Endothelial cell (in vitro differentiated cells): Measurements from ENCODE around the gene GAREM2. TPM values are rescaled to one million over a fixed set of nuclear protein-coding genes. Genes with fewer than 3 reads are reported as not detected.

Experiments
- DNase-seq: peaks from one replicate; pipeline ENCODE4 v3.0.0; 2021; ENCODE audit warnings: low spot score
- H3K27ac Mint-ChIP-seq: one replicate; pipeline ENCODE4 v1.8.0; 2021; ENCODE audit warnings: mixed read lengths, inconsistent platforms; ENCODE audit not compliant: unreplicated experiment
- H3K27me3 Mint-ChIP-seq: one replicate; pipeline ENCODE4 v1.8.0; 2021; ENCODE audit warnings: mild to moderate bottlenecking, moderate library complexity, mixed read lengths, inconsistent platforms; ENCODE audit not compliant: unreplicated experiment
- H3K36me3 Mint-ChIP-seq: one replicate; pipeline ENCODE4 v1.8.0; 2021; ENCODE audit warnings: mild to moderate bottlenecking, low read depth, mixed read lengths, inconsistent platforms; ENCODE audit not compliant: unreplicated experiment
- H3K4me1 Mint-ChIP-seq: one replicate; pipeline ENCODE4 v1.8.0; 2021; ENCODE audit warnings: mild to moderate bottlenecking, mixed read lengths, inconsistent platforms; ENCODE audit not compliant: unreplicated experiment
- H3K4me3 Mint-ChIP-seq: one replicate; pipeline ENCODE4 v1.8.0; 2021; ENCODE audit warnings: mild to moderate bottlenecking, mixed read lengths, inconsistent platforms; ENCODE audit not compliant: unreplicated experiment
- H3K9me3 Mint-ChIP-seq: one replicate; pipeline ENCODE4 v1.8.0; 2021; ENCODE audit warnings: mixed read lengths, inconsistent platforms; ENCODE audit not compliant: unreplicated experiment
- CTCF ChIP-seq: fragments of 200-600 bp; sonication (generic); IDR thresholded peaks from one replicate; pipeline ENCODE4 v1.5.0; 2021; ENCODE audit warnings: antibody characterized with exemption; ENCODE audit not compliant: unreplicated experiment
- total RNA-seq: library from RNA; stranded (reverse); fragmentation: NEBNext Ultra II Directional; extraction: Animal tissue kit (Norgen Biotek cat#: 25700); gene quantifications from one replicate; pipeline ENCODE4 v1.2.1, GENCODE V29; 2021; ENCODE audit not compliant: unreplicated experiment

The GAREM2 gene
- total RNA-seq, 1 donor from 2014 or later: 4.6 TPM

GRCh38 chr2:26177122-26177521 lies 4.2 kb downstream of the GAREM2 start:
- TF ChIP-seq CTCF: no peak
- DNase-seq: no peak
- H3K9me3 Mint-ChIP-seq: no peaks in the 10 kb centered on the region

GRCh38 chr2:26178246-26178645 lies 5.4 kb downstream of the GAREM2 start:
- no peak for TF ChIP-seq CTCF
- Mint-ChIP-seq H3K4me1 (peaks cover 16% of the 10 kb centered on the region), H3K36me3 (peaks cover 11% of the 10 kb centered on the region), H3K27ac (no peak overlapping the region), H3K27me3 (peaks cover 16% of the 10 kb centered on the region), H3K9me3 (no peaks in the 10 kb centered on the region), H3K4me3 (no peak overlapping the region)
- DNase-seq: no peak

More at GRCh38 chr2:26177122-26177521, 4.2 kb downstream of the GAREM2 start:
- peaks cover 17% of the 10 kb centered on the region for H3K27me3 Mint-ChIP-seq
- H3K4me3 Mint-ChIP-seq: no peak overlapping the region
- peaks cover 11% of the 10 kb centered on the region for H3K36me3 Mint-ChIP-seq
- H3K27ac Mint-ChIP-seq: no peak overlapping the region
- peaks cover 16% of the 10 kb centered on the region for H3K4me1 Mint-ChIP-seq

GRCh38 chr2:26178746-26179436 lies 6.0 kb downstream of the GAREM2 start:
- peaks cover 16% of the 10 kb centered on the region for H3K27me3 Mint-ChIP-seq
- no peak for TF ChIP-seq CTCF
- no peak for DNase-seq
- H3K27ac Mint-ChIP-seq: no peak overlapping the region
- no peak overlapping the region for H3K4me3 Mint-ChIP-seq
- no peaks in the 10 kb centered on the region for H3K9me3 Mint-ChIP-seq
- H3K36me3 Mint-ChIP-seq: peaks cover 15% of the 10 kb centered on the region
- peaks cover 19% of the 10 kb centered on the region for H3K4me1 Mint-ChIP-seq

GRCh38 chr2:26179446-26179913 lies 6.6 kb downstream of the GAREM2 start:
- Mint-ChIP-seq H3K9me3 (no peaks in the 10 kb centered on the region), H3K27me3 (peaks cover 14% of the 10 kb centered on the region), H3K4me1 (peaks cover 18% of the 10 kb centered on the region), H3K4me3 (no peak overlapping the region), H3K27ac (no peak overlapping the region), H3K36me3 (peaks cover 12% of the 10 kb centered on the region)
- DNase-seq: peak; percentile 59
- TF ChIP-seq CTCF: no peak

- Mint-ChIP-seq H3K4me3 (no peak overlapping the region), H3K36me3 (peaks cover 4% of the 10 kb centered on the region), H3K4me1 (peaks cover 21% of the 10 kb centered on the region), H3K9me3 (no peaks in the 10 kb centered on the region), H3K27ac (no peak overlapping the region), H3K27me3 (peaks cover 16% of the 10 kb centered on the region)
- TF ChIP-seq CTCF: no peak
- no peak for DNase-seq
These were observed 9.6 kb downstream of the GAREM2 start for GRCh38 chr2:26182441-26182840.
